ENCODE measurements around the gene SIPA1L3.

SIPA1L3 gene

DNA sequence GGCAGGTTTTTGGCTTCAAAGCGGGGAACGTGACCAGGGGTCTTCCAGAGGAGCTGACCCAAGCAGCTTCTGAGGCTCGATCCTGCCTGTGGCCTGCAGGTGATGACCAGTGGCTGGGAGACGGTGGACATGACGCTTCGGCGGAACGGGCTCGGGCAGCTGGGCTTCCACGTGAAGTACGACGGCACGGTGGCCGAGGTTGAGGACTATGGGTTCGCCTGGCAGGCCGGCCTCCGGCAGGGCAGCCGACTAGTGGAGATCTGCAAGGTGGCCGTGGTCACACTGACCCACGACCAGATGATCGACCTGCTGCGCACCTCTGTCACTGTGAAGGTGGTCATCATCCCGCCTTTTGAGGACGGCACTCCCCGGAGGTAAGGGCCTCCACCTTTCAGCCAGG is 223.4 kb downstream of the SIPA1L3 start:
- peaks cover 73% of the 10 kb centered on the region for H3K36me3 Mint-ChIP-seq (ENCODE audit: low read depth)
- H3K4me1 Mint-ChIP-seq (ENCODE audit: low read depth), result peaks cover 10% of the 10 kb centered on the region
- intact Hi-C loops (cut with micrococcal nuclease), result no loop called here
- no peaks in the 10 kb centered on the region for H3K27me3 Mint-ChIP-seq
- no peak overlapping the region for H3K4me3 Mint-ChIP-seq
- no peaks in the 10 kb centered on the region for H3K9me3 Mint-ChIP-seq
- no peak overlapping the region for H3K27ac Mint-ChIP-seq

DNA sequence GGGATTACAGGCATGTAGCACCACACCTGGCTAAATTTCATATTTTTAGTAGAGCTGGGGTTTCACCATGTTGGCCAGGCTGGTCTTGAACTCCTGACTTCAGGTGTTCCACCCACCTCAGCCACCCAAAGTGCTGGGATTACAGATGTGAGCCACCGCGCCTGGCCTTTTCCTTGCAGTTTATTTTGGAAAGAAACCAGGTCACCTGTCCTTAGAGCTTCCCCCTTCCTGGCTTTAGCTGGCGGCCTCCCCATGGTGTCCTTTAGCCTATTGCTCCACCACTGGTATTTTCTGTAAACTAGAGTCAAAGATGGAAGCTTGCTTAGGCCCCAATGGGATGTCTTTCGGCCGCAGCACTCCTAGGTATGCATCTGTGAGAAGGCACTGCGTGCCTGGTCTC is 225.8 kb downstream of the SIPA1L3 start:
- Mint-ChIP-seq H3K27ac (no peak overlapping the region), H3K9me3 (no peaks in the 10 kb centered on the region), H3K36me3 (ENCODE audit: low read depth) (peaks cover 79% of the 10 kb centered on the region), H3K4me1 (ENCODE audit: low read depth) (peaks cover 12% of the 10 kb centered on the region), H3K4me3 (no peak overlapping the region), H3K27me3 (no peaks in the 10 kb centered on the region)
- intact Hi-C loops (cut with micrococcal nuclease), result no loop called here

DNA sequence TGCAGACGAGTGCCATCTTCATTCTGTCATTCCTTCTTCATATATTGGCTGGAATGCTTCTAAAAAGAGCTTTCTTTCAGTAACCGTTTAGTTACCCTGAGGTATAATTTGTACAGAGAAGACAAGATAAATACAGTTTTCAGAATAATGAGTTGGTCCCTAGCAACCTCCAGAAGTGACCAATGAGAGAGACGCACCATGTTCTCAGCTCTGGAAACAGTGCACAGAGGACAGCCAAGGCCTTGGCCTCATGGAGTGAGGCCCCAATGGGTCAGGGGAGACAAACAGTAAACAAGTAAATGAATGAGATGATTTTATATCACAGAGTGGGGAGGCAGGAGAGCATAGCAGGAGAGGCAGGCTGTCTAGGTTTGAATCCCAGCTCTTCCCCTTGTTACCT is 226.3 kb downstream of the SIPA1L3 start:
- Mint-ChIP-seq H3K36me3 (ENCODE audit: low read depth) (peaks cover 78% of the 10 kb centered on the region), H3K4me3 (no peak overlapping the region), H3K27ac (no peak overlapping the region), H3K27me3 (no peaks in the 10 kb centered on the region), H3K9me3 (no peaks in the 10 kb centered on the region), H3K4me1 (ENCODE audit: low read depth) (peaks cover 12% of the 10 kb centered on the region)
- intact Hi-C loops (cut with micrococcal nuclease), result no loop called here

DNA sequence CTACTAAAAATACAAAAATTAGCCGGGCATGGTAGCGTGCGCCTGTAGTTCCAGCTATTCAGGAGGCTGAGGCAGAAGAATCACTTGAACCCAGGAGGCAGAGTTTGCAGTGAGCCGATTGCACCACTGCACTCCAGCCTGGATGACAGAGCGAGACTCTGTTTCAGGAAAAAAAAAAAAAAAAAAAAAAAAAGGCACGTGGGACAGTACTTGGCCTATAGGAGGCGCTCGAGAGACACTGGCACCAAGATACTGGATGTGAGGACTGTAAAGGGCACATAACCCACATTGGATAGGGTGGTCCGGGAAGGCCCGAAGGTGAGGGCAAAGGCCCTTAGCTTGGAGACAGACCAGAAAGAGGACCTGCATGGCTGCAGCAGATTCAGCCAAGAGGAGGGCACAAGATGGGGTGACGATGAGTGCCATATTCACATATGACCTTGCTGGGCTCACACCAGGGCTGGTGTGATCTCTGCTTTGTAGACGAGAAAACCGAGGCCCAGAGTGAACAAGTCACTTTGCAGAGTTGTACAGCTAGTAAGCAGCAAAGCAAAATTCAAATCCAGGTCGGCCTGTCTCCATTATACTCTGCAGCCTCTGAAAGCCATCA is 227.6 kb downstream of the SIPA1L3 start:
- H3K27ac Mint-ChIP-seq, result no peak overlapping the region
- intact Hi-C loops (cut with micrococcal nuclease), result no loop called here
- no peaks in the 10 kb centered on the region for H3K9me3 Mint-ChIP-seq
- H3K4me1 Mint-ChIP-seq (ENCODE audit: low read depth), result peaks cover 12% of the 10 kb centered on the region
- no peak overlapping the region for H3K4me3 Mint-ChIP-seq
- no peaks in the 10 kb centered on the region for H3K27me3 Mint-ChIP-seq
- peaks cover 80% of the 10 kb centered on the region for H3K36me3 Mint-ChIP-seq (ENCODE audit: low read depth)

DNA sequence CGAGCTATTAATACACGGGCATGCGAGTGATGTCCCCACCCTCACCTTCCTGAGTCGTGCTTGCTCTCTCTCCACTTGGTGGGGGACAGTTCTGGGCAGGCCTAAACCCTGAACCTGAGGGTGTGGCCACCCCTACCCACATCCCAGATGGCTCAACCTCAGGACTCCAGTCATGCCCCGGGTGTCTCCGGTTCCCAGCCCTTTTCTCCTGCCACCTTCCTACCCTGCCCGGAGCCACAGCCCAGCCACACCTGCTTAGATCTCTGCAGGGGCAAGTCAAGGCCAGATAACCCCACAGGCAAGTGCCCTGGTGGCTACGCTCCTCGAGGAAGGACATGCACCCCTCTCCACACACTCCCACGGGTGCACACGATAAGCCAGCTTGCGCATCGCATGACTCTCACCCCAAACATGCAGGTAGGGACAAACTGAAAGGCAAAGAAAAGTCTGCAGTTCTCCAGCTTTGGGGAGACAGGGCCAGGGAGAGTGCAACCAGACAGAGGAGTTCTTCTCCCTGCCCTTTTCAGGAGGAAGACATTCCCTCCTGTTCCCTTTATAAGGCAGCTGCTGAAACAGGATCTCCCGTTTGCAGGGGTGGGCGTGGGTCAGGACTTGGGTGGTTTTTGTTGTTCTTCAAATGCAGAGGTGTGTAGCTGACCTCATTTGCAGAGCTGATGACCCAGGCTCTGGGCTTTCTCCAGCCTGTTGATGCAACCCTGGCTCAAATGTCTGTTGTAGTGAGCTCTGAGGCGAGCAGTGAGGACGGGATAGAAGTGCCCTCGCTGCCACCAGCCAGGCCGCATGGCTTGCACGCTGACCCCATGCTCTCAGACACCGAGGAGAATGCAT is 228.4 kb downstream of the SIPA1L3 start:
- H3K27me3 Mint-ChIP-seq, result no peaks in the 10 kb centered on the region
- no peaks in the 10 kb centered on the region for H3K9me3 Mint-ChIP-seq
- peaks cover 83% of the 10 kb centered on the region for H3K36me3 Mint-ChIP-seq (ENCODE audit: low read depth)
- intact Hi-C loops (cut with micrococcal nuclease), result no loop called here
- no peak overlapping the region for H3K4me3 Mint-ChIP-seq
- H3K4me1 Mint-ChIP-seq (ENCODE audit: low read depth), result peaks cover 12% of the 10 kb centered on the region
- no peak overlapping the region for H3K27ac Mint-ChIP-seq

DNA sequence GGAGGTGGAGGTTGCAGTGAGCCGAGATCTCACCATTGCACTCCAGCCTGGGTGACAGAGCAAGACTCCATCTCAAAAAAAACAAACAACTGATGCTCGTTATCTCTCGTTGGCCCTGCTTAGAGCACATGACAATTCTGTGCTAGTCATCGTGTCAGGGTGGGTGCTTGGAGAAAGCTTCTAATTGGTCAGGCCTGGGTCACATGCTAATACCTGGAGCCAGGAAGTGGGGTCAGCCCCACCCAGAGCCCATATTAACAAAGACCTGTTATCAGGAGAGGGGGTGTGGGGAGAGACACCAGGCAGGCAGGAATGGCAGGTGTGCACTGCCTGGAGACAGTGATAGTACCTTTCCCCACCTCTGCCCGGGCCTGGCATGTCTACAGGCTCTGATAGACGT is 232.1 kb downstream of the SIPA1L3 start:
- H3K4me3 Mint-ChIP-seq, result no peak overlapping the region
- peaks cover 6% of the 10 kb centered on the region for H3K4me1 Mint-ChIP-seq (ENCODE audit: low read depth)
- H3K9me3 Mint-ChIP-seq, result no peaks in the 10 kb centered on the region

DNA sequence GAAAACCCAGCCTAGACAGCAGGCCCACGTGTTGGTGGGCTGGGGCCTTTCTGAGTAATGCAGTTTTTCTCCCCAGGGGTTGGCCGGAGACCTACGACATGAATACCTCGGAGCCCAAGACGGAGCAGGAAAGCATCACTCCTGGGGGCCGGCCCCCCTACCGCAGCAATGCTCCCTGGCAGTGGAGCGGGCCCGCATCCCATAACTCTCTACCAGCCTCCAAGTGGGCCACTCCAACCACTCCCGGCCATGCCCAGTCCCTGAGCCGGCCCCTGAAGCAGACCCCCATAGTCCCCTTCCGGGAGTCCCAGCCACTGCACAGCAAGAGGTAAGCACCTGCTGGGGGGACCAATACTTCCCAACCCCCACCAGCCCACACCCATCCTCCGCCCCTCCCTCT is 234.1 kb downstream of the SIPA1L3 start:
- Mint-ChIP-seq H3K27ac (no peak overlapping the region), H3K27me3 (no peaks in the 10 kb centered on the region), H3K36me3 (ENCODE audit: low read depth) (peaks cover 86% of the 10 kb centered on the region), H3K4me3 (no peak overlapping the region), H3K4me1 (ENCODE audit: low read depth) (peaks cover 12% of the 10 kb centered on the region), H3K9me3 (no peaks in the 10 kb centered on the region)
- intact Hi-C loops (cut with micrococcal nuclease), result no loop called here

More for the DNA sequence above, 232.1 kb downstream of the SIPA1L3 start:
- peaks cover 81% of the 10 kb centered on the region for H3K36me3 Mint-ChIP-seq (ENCODE audit: low read depth)
- no peaks in the 10 kb centered on the region for H3K27me3 Mint-ChIP-seq
- no peak overlapping the region for H3K27ac Mint-ChIP-seq
- intact Hi-C loops (cut with micrococcal nuclease), result no loop called here

DNA sequence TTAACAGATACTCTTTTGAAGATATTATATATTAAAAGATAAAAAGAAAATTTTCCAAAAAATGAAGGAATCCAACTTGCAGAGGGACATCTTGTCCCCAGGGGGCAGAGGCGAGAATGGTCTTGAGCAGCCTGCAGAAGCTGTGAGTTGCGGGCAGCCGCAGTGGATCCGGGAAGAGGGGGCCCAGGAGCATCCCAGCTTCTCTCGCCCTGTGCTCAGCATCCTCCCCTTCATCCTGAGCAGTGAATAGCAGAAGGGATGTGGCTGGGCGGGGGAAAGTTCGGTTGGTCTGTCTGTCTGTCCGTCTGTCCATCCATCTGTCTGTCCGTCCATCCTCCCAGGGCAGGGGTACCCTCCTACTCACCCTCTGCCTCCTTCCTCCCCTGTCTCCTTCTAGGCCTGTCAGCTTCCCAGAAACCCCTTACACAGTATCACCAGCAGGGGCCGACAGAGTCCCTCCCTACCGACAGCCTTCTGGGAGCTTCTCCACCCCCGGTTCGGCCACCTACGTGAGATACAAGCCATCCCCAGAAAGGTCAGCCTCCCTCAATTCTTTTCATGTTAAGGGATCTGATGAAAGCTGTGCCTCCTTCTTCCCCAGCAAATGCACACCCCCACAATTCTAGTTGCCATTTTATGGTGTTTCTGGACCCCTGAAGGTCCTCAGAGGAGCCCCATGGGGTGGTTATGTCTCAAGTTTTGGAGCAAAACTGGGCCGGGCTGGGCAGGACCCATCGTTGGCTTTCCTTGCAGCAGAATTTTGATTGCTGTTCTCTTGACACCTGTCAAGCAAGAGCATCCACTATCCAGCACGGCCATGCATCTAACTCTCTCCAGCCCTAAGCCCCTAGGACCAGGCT is 235.4 kb downstream of the SIPA1L3 start:
- Mint-ChIP-seq H3K4me1 (ENCODE audit: low read depth) (peaks cover 12% of the 10 kb centered on the region), H3K4me3 (no peak overlapping the region), H3K27me3 (no peaks in the 10 kb centered on the region), H3K36me3 (ENCODE audit: low read depth) (peaks cover 88% of the 10 kb centered on the region), H3K27ac (no peak overlapping the region), H3K9me3 (no peaks in the 10 kb centered on the region)
- intact Hi-C loops (cut with micrococcal nuclease), result no loop called here

DNA sequence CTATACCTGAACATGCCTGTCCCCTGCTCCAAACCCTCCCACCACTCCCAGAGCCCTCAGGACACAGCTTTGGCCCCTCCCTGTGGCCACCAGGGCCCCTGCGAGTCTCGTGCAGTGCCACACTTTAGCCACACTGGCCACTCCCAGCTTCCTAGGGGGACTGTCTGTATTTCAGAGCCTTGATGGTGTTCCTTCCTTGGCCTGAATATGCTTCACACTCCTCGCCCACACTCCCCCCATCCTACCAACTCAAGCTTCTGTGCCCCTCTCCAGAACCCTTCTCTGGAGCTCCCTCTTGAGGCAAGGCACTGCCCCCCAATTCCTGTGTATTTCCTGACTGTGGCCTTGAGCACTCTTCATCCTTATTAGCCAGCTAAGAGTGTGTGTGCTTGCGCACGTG is 236.8 kb downstream of the SIPA1L3 start:
- intact Hi-C loops (cut with micrococcal nuclease), result no loop called here
- Mint-ChIP-seq H3K36me3 (ENCODE audit: low read depth) (peaks cover 94% of the 10 kb centered on the region), H3K27me3 (no peaks in the 10 kb centered on the region), H3K9me3 (no peaks in the 10 kb centered on the region), H3K4me1 (ENCODE audit: low read depth) (peaks cover 12% of the 10 kb centered on the region), H3K4me3 (no peak overlapping the region), H3K27ac (no peak overlapping the region)

DNA sequence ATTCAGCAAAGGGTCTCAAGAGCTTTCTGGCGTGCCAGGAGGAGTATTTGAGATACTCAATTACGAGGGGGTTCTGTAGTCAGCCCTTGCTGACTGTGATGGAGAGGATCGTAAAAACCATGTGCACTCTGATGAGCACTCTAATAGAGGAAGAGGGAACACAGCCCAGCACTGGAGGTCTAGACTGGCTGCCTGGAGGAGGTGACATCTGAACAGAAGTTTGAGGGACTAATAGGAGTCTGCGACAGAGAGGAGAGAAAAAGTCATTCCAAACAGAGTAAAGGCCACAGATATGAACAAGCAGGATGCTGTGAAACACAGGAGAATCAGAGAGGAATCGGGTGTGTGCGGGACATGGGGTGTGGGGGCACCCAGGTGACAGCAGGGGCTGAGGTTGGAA is 237.7 kb downstream of the SIPA1L3 start:
- intact Hi-C loops (cut with micrococcal nuclease), result no loop called here
- H3K9me3 Mint-ChIP-seq, result no peaks in the 10 kb centered on the region
- peaks cover 94% of the 10 kb centered on the region for H3K36me3 Mint-ChIP-seq (ENCODE audit: low read depth)
- H3K27me3 Mint-ChIP-seq, result no peaks in the 10 kb centered on the region
- H3K4me3 Mint-ChIP-seq, result no peak overlapping the region
- H3K4me1 Mint-ChIP-seq (ENCODE audit: low read depth), result peaks cover 12% of the 10 kb centered on the region
- H3K27ac Mint-ChIP-seq, result no peak overlapping the region

DNA sequence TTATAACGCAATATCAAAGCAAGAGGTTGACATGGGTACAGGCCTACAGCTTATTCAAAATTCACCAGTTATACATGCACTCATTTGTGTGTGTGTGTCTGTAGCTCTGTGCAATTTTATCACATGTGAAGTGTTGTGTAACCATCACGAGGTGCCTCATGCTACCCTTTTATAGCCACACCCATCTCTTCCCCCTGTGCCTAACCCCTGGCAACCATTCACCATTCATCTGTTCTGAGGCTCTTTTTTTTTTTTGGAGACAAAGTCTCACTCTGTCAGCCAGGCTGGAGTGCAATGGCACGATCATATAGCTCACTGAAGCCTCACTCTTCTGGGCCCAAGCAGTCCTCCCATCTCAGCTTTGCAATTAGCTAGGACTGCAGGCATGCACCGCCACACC is 238.6 kb downstream of the SIPA1L3 start:
- Mint-ChIP-seq H3K27me3 (no peaks in the 10 kb centered on the region), H3K36me3 (ENCODE audit: low read depth) (peaks cover 94% of the 10 kb centered on the region), H3K27ac (no peak overlapping the region), H3K4me3 (no peak overlapping the region), H3K4me1 (ENCODE audit: low read depth) (peaks cover 12% of the 10 kb centered on the region), H3K9me3 (no peaks in the 10 kb centered on the region)
- intact Hi-C loops (cut with micrococcal nuclease), result no loop called here

DNA sequence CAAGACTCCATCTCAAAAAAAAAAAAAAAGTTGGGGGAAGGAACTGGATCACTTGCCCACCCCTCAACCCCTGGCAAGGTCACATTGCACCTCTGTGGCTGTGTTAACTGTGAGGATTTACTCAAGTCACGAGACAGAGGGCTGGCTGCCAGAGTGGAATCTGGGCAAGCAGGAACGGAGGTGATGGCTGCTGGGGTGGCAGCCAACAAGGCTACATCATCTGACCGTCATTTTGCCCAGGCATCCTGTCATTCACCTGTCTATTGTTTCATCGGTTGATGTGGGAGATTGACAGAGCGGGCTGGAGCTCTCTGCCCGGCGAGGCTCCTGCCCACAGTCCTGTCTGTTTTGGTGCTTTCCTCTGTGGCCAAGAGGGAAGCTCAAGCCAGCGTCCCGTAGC is 241.3 kb downstream of the SIPA1L3 start:
- H3K9me3 Mint-ChIP-seq, result no peaks in the 10 kb centered on the region
- no peaks in the 10 kb centered on the region for H3K27me3 Mint-ChIP-seq
- H3K27ac Mint-ChIP-seq, result no peak overlapping the region
- intact Hi-C loops (cut with micrococcal nuclease), result no loop called here
- no peak overlapping the region for H3K4me3 Mint-ChIP-seq
- peaks cover 94% of the 10 kb centered on the region for H3K36me3 Mint-ChIP-seq (ENCODE audit: low read depth)
- H3K4me1 Mint-ChIP-seq (ENCODE audit: low read depth), result peaks cover 12% of the 10 kb centered on the region

DNA sequence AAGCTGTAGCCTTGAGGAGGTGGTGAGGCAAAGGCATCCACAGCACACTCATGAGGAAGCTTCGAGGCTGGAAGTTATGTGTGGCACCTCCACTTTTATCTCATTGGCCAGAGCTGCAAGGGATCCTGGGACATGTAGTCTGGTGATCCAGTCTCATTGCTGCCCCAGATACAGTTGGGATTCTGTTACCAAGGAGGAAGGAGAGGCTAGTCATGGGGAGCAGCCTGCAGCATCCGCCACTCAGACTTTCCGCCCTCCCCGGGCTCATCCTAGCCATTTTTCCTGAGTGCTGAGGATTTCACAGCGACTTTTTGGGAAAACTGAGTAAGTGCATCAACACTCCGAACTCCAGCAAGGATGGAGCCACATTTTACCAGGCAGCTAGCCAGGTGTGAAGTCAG is 242.7 kb downstream of the SIPA1L3 start:
- H3K9me3 Mint-ChIP-seq, result no peaks in the 10 kb centered on the region
- H3K4me1 Mint-ChIP-seq (ENCODE audit: low read depth), result peaks cover 9% of the 10 kb centered on the region
- H3K27ac Mint-ChIP-seq, result no peak overlapping the region
- H3K27me3 Mint-ChIP-seq, result no peaks in the 10 kb centered on the region
- no peak overlapping the region for H3K4me3 Mint-ChIP-seq
- peaks cover 94% of the 10 kb centered on the region for H3K36me3 Mint-ChIP-seq (ENCODE audit: low read depth)
- intact Hi-C loops (cut with micrococcal nuclease), result no loop called here

DNA sequence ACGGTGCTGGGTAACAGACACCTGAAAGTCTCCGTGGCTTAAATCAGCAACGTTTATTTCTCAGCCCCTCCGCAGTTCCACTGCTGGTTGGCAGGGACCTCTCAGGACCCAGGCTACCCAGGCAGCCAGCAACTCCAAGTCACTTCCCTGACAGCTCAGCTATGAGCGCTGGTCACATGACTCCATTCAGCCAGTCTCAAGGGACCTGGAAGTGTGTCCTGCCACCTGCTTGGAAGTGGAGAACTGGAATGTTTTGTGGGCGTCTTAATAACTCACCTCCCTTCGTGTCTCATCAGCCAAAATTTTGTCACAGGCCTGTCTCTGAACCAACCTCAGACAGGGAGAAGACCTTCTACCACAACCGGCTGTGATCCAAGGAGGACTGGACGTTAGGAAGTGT is 244.2 kb downstream of the SIPA1L3 start:
- Mint-ChIP-seq H3K9me3 (no peaks in the 10 kb centered on the region), H3K27me3 (no peaks in the 10 kb centered on the region), H3K27ac (no peak overlapping the region), H3K4me1 (ENCODE audit: low read depth) (no peaks in the 10 kb centered on the region), H3K36me3 (ENCODE audit: low read depth) (peaks cover 94% of the 10 kb centered on the region), H3K4me3 (no peak overlapping the region)
- intact Hi-C loops (cut with micrococcal nuclease), result no loop called here

Data from dendritic cell treated with granulocyte-macrophage colony-stimulating factor and Interleukin-4, amounts not matched to agents 40 ng/mL and 50 ng/mL, for 4 days (primary cell).